ENCODE results near the gene RAMP3.
"Not testable (repeated sequence)": the region's sequence is repeated elsewhere in the genome, so short reads cannot be mapped to it uniquely, and the experiment has no call there.

The RAMP3 gene

DNA sequence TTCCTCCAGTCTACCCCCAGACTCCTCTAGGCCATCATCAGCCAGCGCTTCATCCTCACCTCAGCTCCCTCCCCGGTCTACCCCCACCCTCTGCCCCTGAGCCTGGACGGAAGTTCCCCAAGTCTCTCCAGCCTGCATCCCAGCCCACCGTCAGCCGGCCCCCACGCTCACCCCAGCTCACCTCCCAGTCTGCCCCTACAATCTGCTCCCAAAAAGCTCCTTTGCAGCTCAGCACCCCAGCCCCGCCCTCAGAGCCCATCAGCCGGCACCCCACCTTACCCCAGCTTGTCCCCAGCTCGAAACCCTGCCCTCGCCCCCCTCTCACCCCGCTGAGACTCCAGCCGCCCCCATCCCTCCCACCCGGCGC, 322 bp upstream of the RAMP3 start:
- no peak for FAIRE-seq

DNA sequence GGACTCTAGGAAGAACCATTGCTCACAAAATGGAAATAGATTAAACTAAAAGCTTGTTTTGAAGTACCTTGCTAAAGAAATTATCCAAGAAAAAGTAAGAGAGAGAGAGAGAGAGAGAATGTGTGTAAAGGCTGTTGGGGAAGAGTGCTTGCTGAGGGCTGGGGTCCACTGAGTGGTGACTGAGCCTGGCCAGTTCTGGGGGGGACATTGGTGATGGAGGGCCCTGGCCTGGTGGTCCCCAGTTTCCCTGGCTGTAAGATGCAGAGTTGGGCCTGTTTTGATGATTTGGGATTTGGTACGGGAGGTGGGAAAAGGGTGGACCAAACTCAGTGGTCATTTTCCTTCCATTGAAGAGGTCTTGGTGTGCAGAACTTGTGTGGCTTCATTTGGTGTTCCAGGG, 880 bp downstream of the RAMP3 start:
- no peak for FAIRE-seq

GRCh38 chr7:45159296-45159695, 1.7 kb downstream of the RAMP3 start:
- no peak for FAIRE-seq

GRCh38 chr7:45160417-45160881, 2.9 kb downstream of the RAMP3 start:
- FAIRE-seq: no peak

DNA sequence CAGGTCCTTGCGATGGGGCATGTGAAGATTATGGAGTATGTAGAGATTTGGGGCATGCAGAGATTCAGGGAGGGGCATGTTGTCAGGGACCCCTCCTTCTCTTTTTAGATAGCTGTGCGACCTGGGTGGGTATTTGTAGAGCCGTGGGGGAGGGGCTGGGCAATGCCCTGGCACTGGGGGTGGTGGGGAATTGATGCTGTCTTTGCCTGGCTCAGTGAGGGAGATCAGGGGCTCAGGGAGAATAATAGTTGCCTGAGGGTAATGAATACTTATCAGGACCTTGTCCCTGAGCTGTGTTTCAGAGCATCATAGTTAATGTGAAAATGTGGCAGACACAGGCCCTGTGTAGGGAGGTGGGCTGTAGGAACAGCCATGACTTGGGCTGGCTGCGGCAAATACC, 3.5 kb downstream of the RAMP3 start:
- FAIRE-seq: no peak

GRCh38 chr7:45161842-45162241, 4.3 kb downstream of the RAMP3 start:
- FAIRE-seq: no peak

- FAIRE-seq: no peak
Observed at GRCh38 chr7:45162311-45162845, 4.8 kb downstream of the RAMP3 start.

DNA sequence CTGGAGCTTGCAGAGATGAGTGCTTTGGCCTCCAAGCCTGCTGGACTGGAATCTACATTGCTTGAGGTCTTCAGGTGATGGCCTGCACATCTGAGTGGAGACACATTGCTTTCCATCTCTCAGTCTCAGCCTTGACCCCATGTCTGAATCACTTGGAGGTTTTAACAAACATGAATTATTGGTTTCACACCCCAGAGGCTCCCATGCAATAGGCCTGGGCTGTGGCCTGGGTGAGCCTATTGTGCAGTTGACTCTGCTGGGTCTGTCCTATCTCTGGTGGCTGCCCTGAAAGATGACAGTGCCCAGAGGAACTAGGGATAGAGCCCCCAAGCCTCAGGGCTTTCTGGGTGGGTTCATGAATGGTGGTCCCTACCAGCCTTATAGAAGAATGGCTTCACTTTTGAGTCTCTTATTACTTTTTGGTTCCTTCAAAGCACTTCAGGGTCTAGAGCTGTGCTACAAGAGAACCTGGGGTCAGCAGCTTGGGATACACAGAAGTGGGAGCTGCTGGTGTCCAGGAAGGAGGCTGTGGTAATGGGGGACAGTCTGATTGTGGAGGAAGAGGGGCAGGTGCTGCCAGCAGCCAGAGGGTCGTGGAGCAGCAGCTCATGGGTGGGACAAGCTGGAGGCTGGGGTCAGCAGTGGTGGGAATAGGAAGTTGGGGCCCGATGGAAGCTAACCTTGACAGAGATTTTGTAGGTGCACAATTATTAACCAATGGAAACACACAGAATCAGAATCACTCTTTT, 5.5 kb downstream of the RAMP3 start:
- no peak for FAIRE-seq

GRCh38 chr7:45163692-45164052, 6.1 kb downstream of the RAMP3 start:
- FAIRE-seq: no peak

- not testable (repeated sequence) for FAIRE-seq
Observed at GRCh38 chr7:45164271-45164670, 6.7 kb downstream of the RAMP3 start.

GRCh38 chr7:45165857-45166256, 8.3 kb downstream of the RAMP3 start:
- FAIRE-seq: no peak

DNA sequence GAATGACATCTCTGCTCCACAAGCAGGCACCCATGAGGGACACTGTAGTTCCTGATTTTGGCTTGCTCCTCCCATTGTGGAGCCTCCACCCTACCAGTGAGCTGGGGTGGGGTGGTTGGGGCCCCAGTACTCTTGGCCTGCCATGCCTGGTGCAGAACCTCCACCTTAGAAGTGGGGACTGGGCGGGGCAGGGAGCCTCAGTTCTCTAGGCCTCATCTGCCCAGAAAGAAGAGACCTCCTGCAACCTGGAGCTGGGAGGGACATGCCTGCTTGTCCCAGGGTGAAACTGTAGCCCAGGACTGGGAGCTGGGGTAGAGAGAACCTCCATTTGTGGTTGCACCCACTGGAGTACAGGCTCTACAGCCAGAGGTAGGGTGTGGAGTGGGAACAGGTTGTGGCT, 14.4 kb downstream of the RAMP3 start:
- FAIRE-seq: no peak

DNA sequence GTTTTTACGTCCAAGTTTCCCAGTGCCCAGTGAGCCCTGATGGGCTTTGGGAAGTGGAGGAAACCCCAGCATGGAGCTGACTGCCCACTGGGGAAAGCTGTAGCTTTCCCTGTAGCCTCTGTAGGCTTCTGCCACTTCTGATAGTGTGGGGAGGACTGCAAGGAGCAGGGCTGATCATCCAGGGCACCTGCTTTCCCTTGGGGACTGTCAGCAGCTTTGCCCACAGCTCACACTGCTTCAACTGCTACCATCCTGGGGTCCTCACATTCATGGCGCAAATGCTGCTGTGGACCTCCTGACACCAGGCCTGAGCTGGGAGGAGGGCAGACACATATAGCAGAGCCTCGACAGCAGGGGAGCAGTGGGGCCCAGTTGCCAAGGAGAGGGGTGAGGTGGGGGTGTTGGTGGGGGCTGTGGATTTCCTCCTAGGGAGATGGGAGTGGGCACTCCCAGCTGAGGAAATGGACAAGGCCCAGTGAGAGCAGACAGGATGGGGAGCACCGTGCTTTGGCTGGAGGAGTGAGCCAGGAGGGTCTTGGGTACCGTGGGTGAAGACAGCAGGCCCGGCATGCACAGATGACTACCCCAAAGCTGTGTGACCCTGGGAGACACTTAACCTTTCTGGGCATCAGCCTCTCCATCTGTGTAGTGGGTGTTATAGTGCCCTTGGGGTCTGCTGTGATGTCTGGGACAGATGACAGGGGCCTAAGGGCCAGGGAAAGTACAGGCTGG, 16.2 kb downstream of the RAMP3 start:
- no peak for FAIRE-seq

GRCh38 chr7:45174328-45174610, 16.7 kb downstream of the RAMP3 start:
- FAIRE-seq: no peak

DNA sequence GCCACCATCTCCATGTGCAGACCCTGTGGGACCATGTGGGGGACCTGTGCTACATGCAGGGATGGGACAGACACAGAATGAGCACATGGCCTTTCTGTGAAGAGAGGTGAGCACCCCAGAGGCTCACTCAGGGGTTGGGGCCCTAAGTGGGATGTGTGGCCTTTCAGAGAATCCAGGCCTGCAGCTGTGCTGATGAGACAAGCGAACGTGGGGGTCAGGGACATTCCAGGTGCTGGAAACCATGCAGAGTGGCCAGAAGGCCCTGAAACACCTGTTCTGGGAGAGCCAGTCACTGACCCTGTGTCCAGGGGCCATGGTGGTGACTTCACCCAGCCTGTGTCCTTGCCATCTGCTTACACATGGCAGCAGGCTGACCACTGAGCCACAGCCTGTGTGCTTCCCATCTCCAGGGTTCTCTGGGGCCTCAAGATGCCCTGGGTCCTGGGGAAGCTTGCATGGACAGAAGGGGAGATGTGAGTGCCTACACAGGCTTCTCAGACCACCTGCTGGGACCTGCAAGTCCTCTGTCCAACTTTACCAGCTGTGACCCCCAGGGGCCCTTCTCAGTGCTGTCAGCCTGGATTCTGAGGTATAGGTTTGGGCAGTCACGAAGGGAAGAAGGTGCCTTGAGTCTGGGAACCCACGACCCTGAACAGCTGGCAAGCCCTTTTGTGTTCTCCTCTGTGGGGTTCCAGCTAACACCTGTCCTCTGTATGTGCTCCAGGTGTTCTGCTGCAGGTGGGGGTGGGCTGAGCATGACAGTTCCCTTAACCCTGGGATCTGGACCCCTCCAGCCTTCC, 17.6 kb downstream of the RAMP3 start:
- no peak for FAIRE-seq

DNA sequence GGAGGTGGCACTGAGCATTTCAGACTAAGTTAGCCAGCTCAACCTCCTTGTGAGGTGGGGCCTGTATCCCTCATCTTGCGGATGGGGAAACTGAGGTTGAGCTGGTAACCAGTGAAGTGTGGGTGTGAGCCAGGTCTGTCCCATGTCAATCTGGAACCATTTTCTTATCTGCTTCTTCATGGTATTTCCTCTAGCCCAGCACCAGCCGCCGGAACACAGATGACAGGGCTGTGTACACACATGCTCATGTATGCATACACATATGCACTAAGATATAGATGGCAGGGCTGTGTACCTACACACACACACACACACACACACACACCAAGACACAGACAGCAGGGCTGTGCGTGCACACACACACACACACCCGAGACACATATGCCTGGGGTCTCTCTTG, 18.5 kb downstream of the RAMP3 start:
- no peak for FAIRE-seq

DNA sequence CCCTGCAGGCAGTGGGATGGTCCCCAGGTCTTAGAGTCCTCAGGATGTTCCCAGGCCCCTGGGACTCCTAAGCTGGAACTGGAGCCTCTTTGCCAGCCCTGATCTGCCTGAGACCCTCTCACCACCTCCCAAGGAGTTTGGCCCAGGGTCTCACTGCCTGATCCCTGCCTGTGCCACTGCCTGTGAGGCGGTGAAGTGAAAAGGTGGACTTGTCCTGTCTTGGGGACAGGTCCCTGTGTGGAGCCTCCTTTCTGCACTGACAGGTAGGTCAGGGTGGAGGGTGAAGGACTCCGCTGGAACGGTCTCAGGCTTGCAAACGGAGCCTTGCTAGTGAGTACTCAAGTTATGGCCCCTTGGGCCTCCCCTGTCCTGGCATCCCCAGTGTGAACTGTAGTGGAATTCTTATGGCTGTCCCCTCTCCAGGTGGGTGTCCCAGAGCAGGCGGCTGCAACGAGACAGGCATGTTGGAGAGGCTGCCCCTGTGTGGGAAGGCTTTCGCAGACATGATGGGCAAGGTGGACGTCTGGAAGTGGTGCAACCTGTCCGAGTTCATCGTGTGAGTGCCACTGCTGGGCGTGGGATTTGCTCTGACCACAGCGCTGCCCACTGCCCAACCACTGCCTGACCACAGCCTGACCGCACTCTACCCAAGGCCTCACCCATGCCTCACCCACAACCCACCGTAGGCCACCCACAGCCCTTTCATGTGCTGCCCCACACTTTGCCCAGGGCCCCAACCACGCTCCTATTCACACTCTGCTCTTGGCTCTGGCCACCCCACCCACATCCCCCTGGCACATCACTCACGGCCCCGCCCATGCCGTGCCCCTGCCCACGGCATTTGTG, 19.5 kb downstream of the RAMP3 start:
- FAIRE-seq: no peak

DNA sequence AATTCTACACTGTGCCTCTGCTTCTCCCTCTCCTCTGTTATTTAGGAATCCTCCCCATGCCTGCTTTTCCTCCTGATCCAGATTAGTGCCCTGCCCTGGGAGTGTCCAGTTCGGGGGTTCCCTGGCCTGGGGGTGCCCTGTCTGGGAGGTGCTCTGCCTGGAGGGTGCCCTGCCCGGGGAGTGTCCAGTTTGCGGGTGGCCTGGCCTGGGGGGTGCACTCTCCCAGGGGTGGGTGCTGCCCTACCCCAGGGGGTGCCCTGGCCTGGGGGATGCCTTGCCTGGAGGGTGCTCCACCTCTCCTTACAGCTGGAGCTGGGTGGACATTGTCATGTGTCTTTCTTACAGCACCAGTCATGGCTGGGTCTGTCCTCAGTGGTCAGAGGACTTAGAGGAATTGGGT, 20.2 kb downstream of the RAMP3 start:
- FAIRE-seq: no peak

- FAIRE-seq: no peak
Observed at GRCh38 chr7:45178241-45179225, 20.9 kb downstream of the RAMP3 start.

GRCh38 chr7:45179666-45180065, 22.1 kb downstream of the RAMP3 start:
- FAIRE-seq: no peak

Data from islet of Langerhans (tissue), 1 donor.